Left kidney (tissue), 2 donors: ENCODE measurements around the gene REXO5. TPM values are rescaled to one million over a fixed set of nuclear protein-coding genes. Genes with fewer than 3 reads are reported as not detected.
"Not testable (repeated sequence)": the region's sequence is repeated elsewhere in the genome, so short reads cannot be mapped to it uniquely, and the experiment has no call there.

ENCODE experiments used
- DNase-seq: peaks from one replicate; pipeline ENCODE4 v3.0.0-alpha.2; 2013
- polyA plus RNA-seq: library from polyadenylated mRNA; unstranded; fragments of 120-200 nt; gene quantifications from one replicate; pipeline ENCODE4 v1.2.1, GENCODE V29; 2013; ENCODE audit not compliant: insufficient read length

The REXO5 gene
- polyA plus RNA-seq, 1 donor = 7.9 TPM

DNA sequence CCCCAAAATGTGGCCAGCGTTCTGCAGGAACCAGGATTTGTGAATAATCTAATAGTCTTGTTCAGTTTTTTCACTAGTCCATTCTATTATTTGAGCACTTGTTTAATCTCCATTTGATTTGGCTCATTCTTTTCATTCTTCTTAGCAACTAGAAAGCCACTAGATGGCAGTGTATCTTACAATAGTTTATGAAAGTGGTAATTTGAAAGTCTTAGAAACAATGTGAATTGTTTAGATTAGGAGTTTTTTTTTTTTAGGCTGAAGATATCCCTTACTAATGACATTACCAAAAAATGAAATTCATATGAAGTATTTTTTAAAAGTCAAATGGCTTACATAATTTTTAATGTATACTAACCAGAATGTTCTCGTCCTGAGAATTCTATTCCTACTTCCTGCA is 6.7 kb upstream of the REXO5 start:
- peak; percentile 18 for DNase-seq

DNA sequence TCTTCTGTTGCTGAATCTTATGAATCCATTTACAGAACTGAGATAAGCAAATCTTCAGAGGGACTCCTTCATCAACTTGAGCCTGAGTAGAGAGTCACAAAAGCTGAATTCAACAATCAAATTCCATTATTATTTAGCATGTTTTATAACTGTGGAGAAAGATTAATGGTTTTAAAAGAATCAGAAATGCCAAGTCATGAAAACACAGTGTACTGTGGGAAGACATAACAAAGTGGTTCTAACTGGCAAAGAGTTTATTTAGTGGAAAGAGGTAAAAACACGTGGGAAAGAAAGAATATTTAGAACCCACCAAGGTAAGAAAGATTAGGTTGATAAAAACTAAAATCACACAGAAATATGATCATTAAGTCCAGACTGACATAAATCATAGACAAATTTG is 5.0 kb upstream of the REXO5 start:
- no peak for DNase-seq

DNA sequence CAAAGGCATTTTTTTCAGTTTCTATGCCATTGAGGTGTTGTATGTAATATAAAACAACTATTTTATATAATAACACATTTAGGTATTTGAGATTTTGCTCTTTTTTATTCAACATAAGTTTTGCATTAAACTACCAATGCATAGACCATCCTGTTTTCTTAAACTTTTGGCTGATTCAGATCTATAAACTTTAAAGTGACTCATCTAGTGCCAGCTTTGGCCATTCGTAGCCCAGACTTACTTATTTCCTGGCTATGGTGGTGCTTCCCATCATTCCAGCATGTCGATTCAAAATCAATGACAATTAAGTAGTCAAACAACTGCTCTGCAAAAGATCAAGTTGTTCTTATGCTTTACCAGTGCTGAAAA is 3.2 kb upstream of the REXO5 start:
- no peak for DNase-seq

DNA sequence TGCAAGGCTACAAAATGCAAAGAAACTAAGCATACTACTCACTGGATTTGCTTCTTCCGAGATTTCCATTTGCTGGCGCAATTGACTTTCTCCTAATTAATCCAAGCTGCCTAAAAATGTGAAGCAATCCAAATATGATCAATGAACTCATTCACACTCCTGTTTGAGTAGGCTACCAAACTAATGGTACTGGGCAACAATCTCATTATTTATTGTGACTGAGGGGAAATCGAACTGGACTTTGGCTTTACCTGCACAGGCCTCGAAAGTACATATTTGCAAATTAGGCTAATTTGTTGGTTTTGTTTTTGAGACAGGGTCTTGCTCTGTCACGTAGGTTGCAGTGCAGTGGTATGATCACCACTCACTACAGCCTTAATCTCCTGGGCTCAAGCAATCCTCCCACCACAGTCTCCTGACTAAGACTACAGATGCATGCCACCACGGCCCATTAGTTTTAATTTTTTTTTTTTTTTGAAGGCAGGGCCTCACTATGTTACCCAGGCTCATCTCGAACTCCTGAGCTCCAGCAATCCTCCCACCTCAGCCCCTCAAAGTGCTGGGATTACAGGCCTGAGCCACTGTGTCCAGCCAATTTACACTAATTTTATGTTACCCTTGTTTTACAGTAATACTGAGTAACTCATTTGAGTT is 2.6 kb upstream of the REXO5 start:
- DNase-seq = peak; percentile 6

DNA sequence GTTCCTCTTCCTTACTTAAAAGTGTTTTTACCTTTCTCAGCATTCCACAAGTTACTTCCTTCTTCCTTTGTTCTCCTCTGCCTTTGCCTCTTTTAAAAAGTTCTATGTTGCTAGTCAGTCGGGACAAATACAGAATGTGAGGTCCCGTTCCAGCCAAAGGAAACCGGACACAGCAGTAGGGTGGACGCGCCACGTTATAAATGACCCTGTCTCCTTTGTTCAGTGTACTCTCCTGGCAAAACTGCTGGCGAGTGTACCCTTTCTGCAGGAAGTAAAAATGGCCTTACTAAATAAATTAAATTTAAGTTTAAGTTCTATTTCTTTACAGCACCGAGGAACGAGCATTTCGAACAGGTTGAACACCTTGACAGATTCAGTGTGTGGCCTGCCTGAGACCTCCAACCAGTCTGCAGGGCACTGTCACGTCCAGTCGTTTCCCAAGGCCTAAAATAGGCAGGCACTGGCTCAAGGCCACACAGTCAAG is 601 bp upstream of the REXO5 start:
- not testable (repeated sequence) for DNase-seq

DNA sequence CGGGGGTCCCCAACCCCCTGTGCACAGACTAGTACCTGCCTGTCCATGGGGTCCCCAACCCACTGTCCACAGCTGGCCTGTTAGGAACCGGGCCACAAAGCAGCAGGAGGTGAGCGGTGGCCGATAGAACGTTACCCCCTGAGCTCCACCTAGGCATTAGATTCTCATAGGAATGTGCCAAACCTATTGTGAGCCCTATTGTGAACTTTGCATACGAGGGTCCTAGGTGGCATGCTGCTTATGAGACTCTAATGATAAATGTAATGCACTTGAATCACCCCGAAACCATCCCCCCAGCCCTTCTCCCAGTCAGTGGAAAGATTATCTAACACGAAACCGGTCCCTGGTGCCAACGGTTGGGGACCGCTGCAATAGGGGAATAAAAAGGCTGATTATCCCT is 1.5 kb downstream of the REXO5 start:
- DNase-seq = no peak

DNA sequence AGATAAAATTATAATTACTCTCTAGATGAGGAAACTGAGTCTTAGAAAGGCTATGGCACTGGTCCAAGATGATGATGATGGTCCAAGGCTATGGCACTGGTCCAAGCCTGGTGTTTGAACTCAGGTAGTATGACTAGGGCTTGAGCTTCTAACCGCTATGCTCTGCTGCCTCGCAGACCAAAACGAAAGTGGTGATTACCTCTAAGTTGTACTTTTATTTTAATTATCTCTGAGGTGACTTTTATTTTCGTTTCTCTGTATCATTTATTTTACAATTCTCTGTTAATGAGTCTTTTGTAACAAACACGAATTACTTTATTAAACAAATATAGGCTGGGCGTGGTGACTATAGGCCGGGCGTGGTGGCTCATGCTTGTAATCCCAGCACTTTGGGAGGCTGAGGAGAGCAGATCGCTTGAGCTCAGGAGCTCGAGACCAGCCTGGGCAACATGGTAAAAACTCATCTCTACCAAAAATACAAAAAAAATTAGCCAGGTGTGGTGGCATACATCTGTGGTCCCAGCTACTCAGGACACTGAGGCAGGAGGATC is 5.6 kb downstream of the REXO5 start:
- DNase-seq = no peak

DNA sequence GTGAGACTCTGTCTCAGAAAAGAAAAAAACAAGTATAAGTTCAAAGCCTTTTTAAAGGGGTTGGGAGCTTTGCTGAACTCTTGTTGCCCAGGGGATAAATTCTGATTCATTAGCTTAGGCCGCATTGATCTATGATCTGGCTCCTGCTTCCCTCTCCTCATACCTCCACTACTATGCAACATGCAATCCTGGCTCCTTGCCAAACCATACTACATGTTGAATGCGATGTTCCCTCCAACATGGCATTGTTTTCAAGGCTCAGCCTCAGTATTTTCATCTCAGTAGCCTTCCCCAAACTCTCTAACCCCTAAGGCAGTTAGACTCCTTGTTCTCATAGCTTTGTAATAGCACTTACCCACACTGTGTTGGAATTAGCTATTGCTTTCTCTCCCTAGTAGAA is 6.2 kb downstream of the REXO5 start:
- DNase-seq = no peak

DNA sequence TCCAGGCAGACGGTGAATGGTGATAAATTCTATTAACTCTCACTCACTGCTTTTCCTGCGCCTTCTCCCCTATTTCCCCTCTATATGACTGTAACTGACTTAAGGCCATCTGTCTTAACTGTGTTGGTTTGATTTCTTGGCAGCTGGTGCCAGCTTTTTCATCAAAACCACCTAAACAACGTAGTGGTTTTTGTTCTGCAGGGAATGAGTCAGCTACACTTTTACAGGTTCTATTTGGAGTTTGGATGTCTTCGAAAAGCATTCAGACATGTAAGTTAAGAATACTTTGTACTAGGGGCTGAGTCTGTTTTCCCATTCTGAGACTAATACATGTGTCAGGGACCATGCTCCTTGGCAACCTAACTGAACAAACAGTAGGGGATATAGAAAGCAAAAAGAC is 8.5 kb downstream of the REXO5 start:
- DNase-seq = no peak

DNA sequence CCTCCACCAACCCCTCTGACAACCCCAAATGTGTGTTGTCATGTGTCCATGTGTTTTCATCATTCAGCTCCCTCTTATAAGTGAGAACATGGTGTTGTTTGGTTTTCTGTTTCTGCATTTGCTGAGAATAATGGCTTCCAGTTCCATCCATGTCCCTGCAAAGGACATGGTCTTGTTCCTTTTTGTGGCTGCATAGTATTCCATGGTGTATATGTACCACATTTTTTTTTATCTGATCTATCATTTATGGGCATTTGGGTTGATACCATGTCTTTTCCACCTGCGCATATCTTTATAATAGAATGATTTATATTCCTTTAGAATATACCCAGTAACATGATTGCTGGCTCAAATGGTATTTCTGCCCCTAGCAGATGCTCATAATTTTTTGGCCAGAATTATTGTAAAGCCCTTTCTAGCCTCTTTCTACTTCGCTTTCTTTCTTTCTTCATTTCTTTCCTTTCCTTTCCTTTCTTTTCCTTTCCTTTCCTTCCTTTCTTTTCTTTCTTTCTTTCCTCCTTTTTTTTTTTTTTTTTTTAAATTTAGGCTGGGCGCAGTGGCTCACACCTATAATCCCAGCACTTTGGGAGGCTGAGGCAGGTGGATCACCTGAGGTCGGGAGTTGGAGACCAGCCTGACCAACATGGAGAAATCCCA is 12.7 kb downstream of the REXO5 start:
- DNase-seq = no peak

DNA sequence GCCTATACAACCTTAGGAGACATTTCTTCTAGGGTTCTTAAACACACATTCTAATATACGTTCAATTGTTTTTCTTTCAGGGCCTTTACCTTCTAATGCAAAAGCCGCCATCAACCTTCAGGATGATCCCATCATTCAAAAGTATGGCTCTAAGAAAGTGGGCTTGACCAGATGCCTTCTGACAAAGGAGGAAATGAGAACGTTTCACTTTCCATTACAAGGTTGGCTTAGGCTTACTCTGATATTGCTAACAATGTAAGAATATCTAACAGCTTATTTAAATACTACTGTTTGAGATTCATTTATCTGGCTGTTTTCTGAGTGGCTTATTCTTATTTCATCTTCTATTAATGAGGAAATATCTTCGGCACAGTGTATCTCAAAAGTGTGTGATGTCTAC is 15.4 kb downstream of the REXO5 start:
- no peak for DNase-seq

DNA sequence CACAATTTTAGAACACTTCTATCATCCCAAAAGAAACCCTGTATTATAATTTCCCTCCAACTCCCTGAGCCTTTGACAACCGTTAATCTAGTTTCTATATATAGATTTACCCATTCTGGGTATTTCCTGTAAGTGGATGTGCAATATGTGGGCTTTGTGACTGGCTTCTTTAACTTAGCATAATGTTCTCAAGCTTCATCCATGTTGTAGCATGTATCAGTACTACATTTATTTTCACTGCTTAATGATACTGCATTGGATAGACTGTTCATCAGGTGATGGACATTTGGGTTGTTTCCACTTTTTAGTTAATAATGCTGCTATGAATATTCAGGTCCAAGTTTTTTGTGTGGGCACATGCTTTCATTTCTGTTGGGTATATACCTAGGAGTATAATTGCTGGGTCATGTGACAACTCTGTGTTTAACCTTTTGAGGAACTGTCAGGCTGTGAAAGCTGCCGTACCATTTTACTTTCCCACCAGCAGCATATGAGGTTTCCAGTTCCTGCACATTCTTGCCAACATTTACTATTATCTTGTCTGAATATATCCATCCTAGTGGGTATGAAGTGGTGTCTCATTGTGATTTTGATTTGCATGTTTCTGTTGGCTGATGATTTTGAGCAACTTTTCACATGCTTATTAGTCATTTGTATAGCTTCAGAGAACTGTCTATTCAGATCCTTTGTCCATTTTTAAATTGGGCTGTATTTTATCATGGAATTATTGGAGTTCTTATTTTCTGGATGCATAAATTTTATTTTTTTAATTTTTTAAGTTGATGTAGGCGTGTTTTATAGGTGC is 16.4 kb downstream of the REXO5 start:
- DNase-seq = no peak

DNA sequence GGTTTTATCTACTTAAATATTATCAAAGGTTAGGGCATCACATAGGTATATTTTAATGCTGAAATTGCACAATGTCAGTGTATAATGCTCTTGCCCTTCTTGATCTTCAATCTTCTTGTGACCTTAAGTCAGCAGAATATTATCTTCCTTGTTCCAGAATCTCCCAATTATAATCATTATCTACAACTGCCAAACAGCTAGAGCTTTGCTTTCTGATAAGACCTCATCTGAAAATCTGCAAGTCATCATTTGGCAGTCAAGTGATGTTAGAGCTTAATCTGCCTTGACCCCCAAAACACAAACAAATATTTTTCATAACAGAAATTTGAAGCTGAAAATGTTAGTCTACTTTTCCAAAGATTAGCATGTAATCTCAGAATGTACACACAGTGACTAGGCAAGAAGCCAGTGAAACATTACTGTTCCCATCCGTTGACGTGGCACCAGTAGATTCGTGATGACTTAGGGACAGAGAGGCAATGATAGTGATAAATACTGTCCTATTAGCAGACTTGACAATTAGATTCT is 19.8 kb downstream of the REXO5 start:
- no peak for DNase-seq

DNA sequence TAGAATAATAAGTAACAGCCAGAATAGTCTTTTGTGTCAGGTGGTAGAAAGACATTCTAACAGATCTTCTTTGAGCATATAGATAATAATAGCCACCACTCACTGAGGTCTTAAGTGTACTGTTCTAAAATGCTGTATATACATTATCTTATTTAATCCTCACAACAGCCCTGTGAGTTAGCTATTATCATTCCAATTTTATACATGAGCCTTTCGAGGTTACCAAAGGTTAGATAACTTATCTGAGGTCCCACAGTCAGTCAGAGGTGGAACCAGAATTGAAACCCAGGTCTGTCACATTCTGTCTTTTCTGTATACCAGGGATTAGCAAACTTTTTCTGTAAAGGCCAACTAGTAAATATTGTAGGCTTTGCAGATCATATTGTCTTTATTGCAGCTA is 23.2 kb downstream of the REXO5 start:
- no peak for DNase-seq

DNA sequence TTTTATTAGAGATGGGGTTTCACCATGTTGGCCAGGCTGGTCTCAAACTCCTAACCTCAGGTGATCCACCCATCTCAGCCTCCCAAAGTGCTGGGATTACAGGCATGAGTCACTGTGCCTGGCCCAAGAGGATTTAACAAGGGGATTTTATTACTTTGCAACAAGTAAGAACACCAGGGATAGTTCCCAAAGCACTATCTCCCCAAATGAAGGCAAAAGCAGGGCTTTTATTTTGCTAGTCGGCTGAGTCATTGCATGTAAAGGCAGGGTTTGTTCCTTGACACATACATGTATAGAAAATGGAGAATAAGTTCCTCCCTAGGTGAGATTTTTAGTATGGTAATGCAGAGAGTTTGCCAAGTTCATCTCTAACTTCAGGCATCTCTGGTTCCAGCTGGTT is 24.0 kb downstream of the REXO5 start:
- DNase-seq = no peak

DNA sequence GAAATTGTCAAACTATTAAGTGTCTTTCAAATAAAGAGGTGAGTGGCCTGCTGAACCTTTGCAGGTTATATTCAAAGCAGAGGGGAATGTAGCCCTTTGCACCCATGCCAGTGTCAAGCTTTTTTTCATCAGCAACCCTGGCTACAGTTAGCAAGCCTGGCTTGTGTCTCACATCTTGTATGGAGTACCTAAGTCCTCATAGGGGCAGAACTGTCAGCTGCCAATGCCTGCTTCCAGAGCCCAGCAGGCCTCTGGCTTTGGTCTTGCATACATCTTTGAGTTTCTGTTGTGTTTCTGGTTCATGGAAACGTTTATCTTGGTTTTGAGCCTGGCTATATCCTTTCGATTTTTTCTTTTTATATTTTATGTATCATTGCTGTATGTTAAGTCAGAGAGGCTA is 26.8 kb downstream of the REXO5 start:
- DNase-seq = no peak

DNA sequence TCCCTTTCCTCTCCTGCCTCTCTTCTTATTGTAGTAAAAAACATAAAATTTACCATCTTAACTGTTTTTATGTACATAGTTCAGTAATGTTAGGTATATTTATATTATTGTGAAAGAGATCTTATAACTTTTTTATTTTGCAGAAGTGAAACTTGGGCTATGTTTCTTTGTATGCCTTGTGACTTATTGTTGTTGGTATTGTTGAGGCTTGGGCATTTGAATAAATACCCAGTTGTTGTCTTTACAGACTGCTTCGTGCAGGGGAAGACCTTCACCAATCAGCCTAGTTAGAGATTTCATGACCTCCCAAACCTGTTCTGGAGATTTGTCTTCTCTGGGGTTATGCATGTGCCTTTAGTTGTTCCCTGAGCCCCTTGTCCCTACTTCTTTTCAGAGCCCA is 31.9 kb downstream of the REXO5 start:
- DNase-seq = no peak

DNA sequence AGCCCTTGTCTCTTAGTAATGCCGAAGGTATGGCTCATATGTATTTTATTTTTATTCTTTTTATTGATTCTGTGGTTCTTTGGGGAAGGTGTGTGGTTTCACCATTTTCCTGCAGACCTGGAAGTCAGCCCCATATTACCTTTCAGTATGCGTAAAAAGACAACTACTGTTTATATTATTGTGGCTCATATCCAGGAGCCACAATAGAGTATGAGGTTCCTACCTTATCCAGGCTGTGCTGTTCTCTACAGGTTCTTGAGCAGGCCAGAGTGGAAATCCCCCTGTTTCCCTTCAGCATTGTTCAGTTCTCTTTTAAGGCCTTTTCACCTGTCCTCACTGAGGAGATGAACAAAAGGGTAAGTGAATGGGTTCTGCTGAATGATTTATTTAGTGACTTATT is 33.2 kb downstream of the REXO5 start:
- no peak for DNase-seq

DNA sequence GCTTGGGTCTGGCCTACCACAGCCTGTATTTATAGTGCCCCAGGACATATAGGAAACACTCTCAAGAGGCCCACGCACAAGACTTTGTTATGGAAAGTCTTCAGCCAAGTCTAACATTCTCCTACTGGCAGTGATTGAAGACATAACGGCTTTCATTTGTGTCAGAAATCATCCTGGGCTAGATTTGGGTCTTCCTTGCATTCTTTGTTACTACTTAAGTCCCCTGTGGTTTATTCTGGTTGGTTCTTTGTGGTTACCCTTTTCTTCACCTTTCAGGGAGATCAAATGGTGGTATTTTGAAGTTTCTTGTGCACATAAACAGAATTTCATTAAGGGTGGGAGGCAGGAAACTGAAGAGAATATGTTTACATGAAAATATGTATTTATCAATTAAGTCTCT is 37.7 kb downstream of the REXO5 start:
- no peak for DNase-seq

DNA sequence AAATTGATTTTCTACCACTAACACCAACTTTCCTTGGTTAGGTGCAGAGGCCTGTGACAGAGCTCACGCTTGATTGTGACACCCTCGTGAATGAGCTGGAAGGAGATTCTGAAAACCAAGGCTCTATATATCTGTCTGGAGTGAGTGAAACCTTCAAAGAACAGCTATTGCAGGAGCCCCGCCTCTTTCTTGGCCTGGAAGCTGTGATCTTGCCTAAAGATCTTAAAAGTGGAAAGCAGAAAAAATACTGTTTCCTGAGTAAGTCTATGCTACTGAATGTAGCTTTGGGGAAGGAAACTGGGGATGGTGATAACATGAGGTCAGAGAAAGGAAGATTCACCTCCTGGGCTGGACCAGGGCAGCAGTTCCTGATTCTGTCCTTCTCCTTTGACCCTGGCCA is 38.3 kb downstream of the REXO5 start:
- no peak for DNase-seq

DNA sequence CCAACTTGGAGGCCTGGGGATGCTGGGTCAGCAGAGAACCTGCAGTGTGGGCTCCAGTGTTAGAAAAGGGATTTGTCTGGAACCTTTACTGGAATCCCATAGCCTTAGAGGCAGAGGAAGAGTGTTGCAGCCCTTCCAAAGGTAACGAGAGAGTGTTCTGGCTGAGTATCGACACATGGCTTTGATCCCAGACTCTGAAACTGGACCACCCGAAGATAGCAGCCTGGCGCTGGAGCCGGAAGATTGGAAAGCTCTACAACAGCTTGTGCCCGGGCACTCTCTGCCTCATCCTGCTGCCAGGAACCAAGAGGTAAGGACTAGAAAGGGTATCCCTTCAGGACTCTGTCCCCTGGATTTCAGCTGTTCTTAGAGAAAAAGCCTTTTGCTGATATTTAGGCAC is 39.7 kb downstream of the REXO5 start:
- DNase-seq = no peak

DNA sequence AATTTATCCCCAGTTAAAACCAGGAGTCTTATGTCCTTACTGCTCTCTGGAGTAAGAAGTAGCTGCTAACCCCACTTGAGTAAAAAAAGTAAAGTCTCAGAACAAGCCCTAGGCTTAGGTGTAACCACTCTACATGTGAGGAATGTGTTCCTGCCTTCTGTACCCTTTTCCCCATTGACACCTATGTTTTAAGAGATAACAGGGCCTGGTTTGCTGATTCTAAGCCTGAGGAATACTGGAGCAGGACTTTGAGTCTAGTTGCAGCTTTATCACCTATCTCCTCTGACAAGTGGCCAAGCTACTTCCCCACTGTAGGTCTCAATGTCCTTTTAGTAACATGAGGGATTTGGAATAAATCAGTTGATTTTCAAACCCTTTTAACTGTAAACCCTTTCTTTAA is 40.2 kb downstream of the REXO5 start:
- no peak for DNase-seq

DNA sequence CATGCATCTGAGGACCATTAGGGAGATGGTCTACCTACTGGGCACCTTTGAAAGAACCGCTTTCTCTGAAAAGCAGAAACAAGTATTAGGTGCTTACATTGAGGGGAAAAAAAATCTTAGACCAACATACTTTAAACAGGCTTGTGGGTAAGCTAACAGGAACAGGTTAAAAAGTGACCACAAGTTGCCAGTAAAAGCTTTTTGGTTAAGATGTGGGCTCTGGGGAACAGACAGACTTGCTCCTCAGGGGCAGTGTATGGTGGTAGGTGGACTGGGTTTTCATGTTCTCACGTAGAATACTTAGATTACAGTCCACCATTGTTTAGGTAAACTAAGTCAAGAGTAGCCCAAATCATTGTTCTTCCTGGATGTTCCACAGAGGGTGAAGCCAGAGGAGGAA is 41.2 kb downstream of the REXO5 start:
- DNase-seq = no peak
